Measurements from ENCODE around the gene PRR14.

PRR14 gene

GRCh38 chr16:30658731-30659506, 8.2 kb downstream of the PRR14 start:
- DNase-seq, result peak in 41 of 56 donors; percentile 77 to 98 (median 94)

- peak in 5 of 56 donors; percentile 10 to 46 (median 24) for DNase-seq
Measured at GRCh38 chr16:30659507-30660423, 9.0 kb downstream of the PRR14 start.

- no peak for DNase-seq
Measured at GRCh38 chr16:30660424-30661261, 9.9 kb downstream of the PRR14 start.

- no peak for DNase-seq
Measured at GRCh38 chr16:30662449-30662848, 11.7 kb downstream of the PRR14 start.

- no peak for DNase-seq
Measured at GRCh38 chr16:30663038-30663437, 12.3 kb downstream of the PRR14 start.

GRCh38 chr16:30663820-30664219, 13.1 kb downstream of the PRR14 start:
- peak in 2 of 56 donors; percentile 10 to 19 for DNase-seq

GRCh38 chr16:30664616-30665109, 13.9 kb downstream of the PRR14 start:
- no peak for DNase-seq

GRCh38 chr16:30665155-30665829, 14.5 kb downstream of the PRR14 start:
- no peak for DNase-seq

- DNase-seq, result no peak
Measured at GRCh38 chr16:30665830-30666190, 15.1 kb downstream of the PRR14 start.

- DNase-seq, result no peak
Measured at GRCh38 chr16:30666681-30667080, 15.9 kb downstream of the PRR14 start.

GRCh38 chr16:30667361-30667905, 16.7 kb downstream of the PRR14 start:
- no peak for DNase-seq

- DNase-seq, result no peak
Measured at GRCh38 chr16:30668393-30668792, 17.6 kb downstream of the PRR14 start.

- no peak for DNase-seq
Measured at GRCh38 chr16:30669026-30669902, 18.5 kb downstream of the PRR14 start.

GRCh38 chr16:30669903-30670824, 19.4 kb downstream of the PRR14 start:
- DNase-seq, result no peak

- DNase-seq, result no peak
Measured at GRCh38 chr16:30675143-30675542, 24.4 kb downstream of the PRR14 start.

- DNase-seq, result no peak
Measured at GRCh38 chr16:30677931-30678585, 27.3 kb downstream of the PRR14 start.

- no peak for DNase-seq
Measured at GRCh38 chr16:30678586-30678970, 27.8 kb downstream of the PRR14 start.

GRCh38 chr16:30680326-30680725, 29.6 kb downstream of the PRR14 start:
- no peak for DNase-seq

Data from nucleus accumbens (tissue), 56 donors.